ENCODE data around the gene NUDCD2. TPM values are rescaled to one million over a fixed set of nuclear protein-coding genes. Genes with fewer than 3 reads are reported as not detected.

Gene NUDCD2
- total and polyA plus RNA-seq, 9 of the 15 experiments (the other 6 are each of a cell fraction or from before 2014, with no cell fraction given), result 14.6 to 76.9 (median 32.5) TPM

DNA sequence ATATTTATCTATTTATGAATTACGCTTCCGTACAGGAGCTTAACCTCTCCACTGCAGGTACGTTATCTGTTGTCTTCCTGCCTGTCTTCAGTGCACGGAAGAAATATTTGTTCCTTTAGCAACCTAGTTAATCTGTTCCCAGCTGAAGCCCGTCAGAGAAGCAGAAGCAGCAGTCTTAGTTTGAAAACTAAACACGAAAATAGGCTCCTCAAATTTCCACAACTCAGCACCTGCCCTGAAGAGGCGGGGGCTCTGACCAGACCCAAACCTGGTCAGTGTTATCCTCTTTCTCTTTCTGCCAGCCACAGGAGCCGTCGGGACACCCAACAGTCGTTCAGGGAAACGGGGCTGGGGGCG is 462 bp downstream of the NUDCD2 start (continued):
- TF ChIP-seq HNRNPUL1 (IDR thresholded peaks at IDR 0.05; ENCODE audit: low read length), result no peak
- TF ChIP-seq, protein P1, sequence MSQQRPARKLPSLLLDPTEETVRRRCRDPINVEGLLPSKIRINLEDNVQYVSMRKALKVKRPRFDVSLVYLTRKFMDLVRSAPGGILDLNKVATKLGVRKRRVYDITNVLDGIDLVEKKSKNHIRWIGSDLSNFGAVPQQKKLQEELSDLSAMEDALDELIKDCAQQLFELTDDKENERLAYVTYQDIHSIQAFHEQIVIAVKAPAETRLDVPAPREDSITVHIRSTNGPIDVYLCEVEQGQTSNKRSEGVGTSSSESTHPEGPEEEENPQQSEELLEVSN (IDR thresholded peaks at IDR 0.05; ENCODE audit: borderline replicate concordance in 1 of 2, extremely low read depth in 1 of 2, insufficient read depth in 1 of 2, insufficient read length in 1 of 2, low read depth in 1 of 2, low read length in 1 of 2, poor library complexity in 1 of 2, severe bottlenecking in 1 of 2), result no peak
- TF ChIP-seq, protein P2, sequence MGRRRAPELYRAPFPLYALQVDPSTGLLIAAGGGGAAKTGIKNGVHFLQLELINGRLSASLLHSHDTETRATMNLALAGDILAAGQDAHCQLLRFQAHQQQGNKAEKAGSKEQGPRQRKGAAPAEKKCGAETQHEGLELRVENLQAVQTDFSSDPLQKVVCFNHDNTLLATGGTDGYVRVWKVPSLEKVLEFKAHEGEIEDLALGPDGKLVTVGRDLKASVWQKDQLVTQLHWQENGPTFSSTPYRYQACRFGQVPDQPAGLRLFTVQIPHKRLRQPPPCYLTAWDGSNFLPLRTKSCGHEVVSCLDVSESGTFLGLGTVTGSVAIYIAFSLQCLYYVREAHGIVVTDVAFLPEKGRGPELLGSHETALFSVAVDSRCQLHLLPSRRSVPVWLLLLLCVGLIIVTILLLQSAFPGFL (CRISPR knock-in tag; IDR thresholded peaks at IDR 0.05), result peak; percentile 18; the same call in 1 of the 2 replicates
- TF ChIP-seq KAT7 (CRISPR knock-in tag; IDR thresholded peaks at IDR 0.05; ENCODE audit: borderline replicate concordance), result no peak

DNA sequence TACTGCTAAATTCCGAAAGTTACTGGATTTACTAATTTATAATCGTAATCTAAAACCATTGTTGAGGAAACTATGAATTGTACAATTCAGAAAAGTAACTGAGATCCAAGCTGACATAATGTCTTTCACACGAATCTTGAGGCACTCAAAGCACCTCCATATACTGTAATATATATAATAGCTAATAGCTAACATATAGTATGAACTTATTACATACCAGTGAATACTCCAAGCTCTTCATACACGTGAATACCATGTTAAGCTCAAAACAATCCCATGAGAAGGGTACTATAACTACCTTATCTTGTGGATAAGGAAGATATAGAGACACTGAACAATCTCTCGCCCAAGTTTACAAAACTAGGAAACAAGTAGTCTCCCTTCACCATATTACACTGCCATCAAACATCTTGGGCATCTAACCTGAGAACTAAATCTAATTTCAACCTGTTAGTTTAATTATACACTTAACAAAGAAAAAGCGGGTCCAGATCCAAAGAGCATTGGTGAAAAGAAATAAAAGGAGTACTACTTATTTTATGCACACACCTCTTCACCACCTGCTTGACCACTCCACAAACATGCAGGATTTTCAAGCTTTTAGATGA is 1.0 kb downstream of the NUDCD2 start:
- no peaks in the 10 kb centered on the region for H3K27me3 ChIP-seq (ENCODE audit: control insufficient read depth in 2 of 2, insufficient read depth in 2 of 2, low read length in 2 of 2)
- H3K4me1 ChIP-seq (replicated peaks in 1 of 2; ENCODE audit: control insufficient read depth in 2 of 2, insufficient read depth in 2 of 2, low read length in 2 of 2), result peaks cover 8 to 9% of the 10 kb centered on the region in 2 experiments; a peak in 3 of 5 replicates
- no peak overlapping the region for H2AFZ ChIP-seq (ENCODE audit: low read depth, low read length)
- TF ChIP-seq ELF1 (tag; IDR thresholded peaks at IDR 0.05) (0 out of 2 replicates have a peak, but pooled peaks have one; percentile 5), NCOA2 (IDR thresholded peaks at IDR 0.05; ENCODE audit: partially characterized antibody in 2 of 2) (peak in 1 of 2 experiments; percentile 80), GATAD2B (IDR thresholded peaks at IDR 0.05; ENCODE audit: borderline replicate concordance) (peak; percentile 67; the same call in 1 of the 2 replicates), BRD4 (IDR thresholded peaks at IDR 0.05) (0 out of 2 replicates have a peak, but pooled peaks have one; percentile 19), ZNF699 (CRISPR knock-in tag; IDR thresholded peaks at IDR 0.05; ENCODE audit: insufficient replicate concordance) (no peak)
- TF ChIP-seq, protein P3, sequence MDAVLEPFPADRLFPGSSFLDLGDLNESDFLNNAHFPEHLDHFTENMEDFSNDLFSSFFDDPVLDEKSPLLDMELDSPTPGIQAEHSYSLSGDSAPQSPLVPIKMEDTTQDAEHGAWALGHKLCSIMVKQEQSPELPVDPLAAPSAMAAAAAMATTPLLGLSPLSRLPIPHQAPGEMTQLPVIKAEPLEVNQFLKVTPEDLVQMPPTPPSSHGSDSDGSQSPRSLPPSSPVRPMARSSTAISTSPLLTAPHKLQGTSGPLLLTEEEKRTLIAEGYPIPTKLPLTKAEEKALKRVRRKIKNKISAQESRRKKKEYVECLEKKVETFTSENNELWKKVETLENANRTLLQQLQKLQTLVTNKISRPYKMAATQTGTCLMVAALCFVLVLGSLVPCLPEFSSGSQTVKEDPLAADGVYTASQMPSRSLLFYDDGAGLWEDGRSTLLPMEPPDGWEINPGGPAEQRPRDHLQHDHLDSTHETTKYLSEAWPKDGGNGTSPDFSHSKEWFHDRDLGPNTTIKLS (IDR thresholded peaks at IDR 0.05; ENCODE audit: borderline replicate concordance, low read depth), result no peak
- DNase-seq (ENCODE audit: extremely low read depth in 1 of 4, low spot score in 3 of 4) (peak in 1 of 4 experiments; percentile 33), ATAC-seq (peak; percentile 6; the same call in 2 of the 3 replicates), FAIRE-seq (no peak)
- H3K9me1 ChIP-seq (ENCODE audit: control insufficient read depth, insufficient read depth, low read length), result no peaks in the 10 kb centered on the region
- H3K79me2 ChIP-seq (ENCODE audit: control insufficient read depth, insufficient read depth, low read length), result peaks cover 85% of the 10 kb centered on the region
- intact Hi-C loops (cut with micrococcal nuclease), result loop anchor here (1.0 kb wide), 1 partner anchor 22 kb away; the partner anchor contains the start of gene CCNG1
- CTCF ChIA-PET (ENCODE audit: low intra/inter-chr PET ratio), result no interaction called here
- WGBS (ENCODE audit: insufficient coverage, low coverage, missing lambda C conversion rate), result 0% methylated on average over 6 of the region's 6 CpGs
- peak overlapping the region; percentile 98 to 99; a peak in 3 of 4 replicates for H3K9ac ChIP-seq (ENCODE audit: insufficient read depth in 1 of 2, low read depth in 2 of 2, low read length in 2 of 2)
- no TSS peak for BruUV-seq (replicated peaks)
- H3K27ac ChIP-seq (ENCODE audit: extremely low read depth, low read depth, low read length), result peak overlapping the region; percentile 100
- peak overlapping the region; percentile 94 for H3K4me2 ChIP-seq (ENCODE audit: insufficient read depth, low read length)
- H4K20me1 ChIP-seq (replicated peaks; ENCODE audit: control insufficient read depth, insufficient read depth, low read length), result no peaks in the 10 kb centered on the region
- peak overlapping the region; percentile 70 for H3K4me3 ChIP-seq
- peaks cover 31% of the 10 kb centered on the region for H3K36me3 ChIP-seq (ENCODE audit: control insufficient read depth, insufficient read depth, low read length)
- in situ Hi-C loops (cut with MboI), result no loop called here
- POLR2A ChIA-PET, result interaction anchor here (0.6 to 6.9 kb wide), 8 partner anchors 10 to 45 kb away, joined by 3 to 126 read pairs (median 10); partner anchors contain the start of genes CCNG1 and MAT2B
- no peaks in the 10 kb centered on the region for H3K9me3 ChIP-seq (replicated peaks; ENCODE audit: control insufficient read depth, insufficient read depth, low read depth, low read length)

All from K562 (cell line).